GM12878 (cell line): Measurements from ENCODE around the gene CSNK1G1. TPM values are rescaled to one million over a fixed set of nuclear protein-coding genes. Genes with fewer than 3 reads are reported as not detected.

ENCODE experiments used
- BCLAF1 ChIP-seq: fragments of 450-650 bp; IDR thresholded peaks from 2 replicates; pipeline ENCODE4 v1.6.1; 2017; ENCODE audit warnings: antibody characterized with exemption, mild to moderate bottlenecking, moderate library complexity
- CHD2 ChIP-seq: IDR thresholded peaks from 2 replicates; pipeline ENCODE4 v1.6.1; 2011; ENCODE audit warnings: low read depth, low read length, improper control_type of control experiment, borderline replicate concordance
- IRF5 ChIP-seq: fragments of 450-650 bp; IDR thresholded peaks from 2 replicates; pipeline ENCODE4 v1.6.1; 2017; ENCODE audit warnings: borderline replicate concordance
- JUND ChIP-seq: IDR thresholded peaks from 2 replicates; pipeline ENCODE4 v1.6.1; 2012; ENCODE audit warnings: low read depth, mild to moderate bottlenecking, low read length, improper control_type of control experiment, moderate library complexity
- MEF2A ChIP-seq: IDR thresholded peaks from 2 replicates; pipeline ENCODE4 v1.6.1; 2011; ENCODE audit warnings: low read depth, mild to moderate bottlenecking, low read length, moderate library complexity; ENCODE audit not compliant: insufficient read depth
- MXI1 ChIP-seq: fragments of 150-350 bp; IDR thresholded peaks from 2 replicates; pipeline ENCODE4 v1.6.1; 2011; ENCODE audit warnings: low read depth, mild to moderate bottlenecking, inconsistent platforms, low read length, improper control_type of control experiment
- PAX8 ChIP-seq: fragments of 450-650 bp; IDR thresholded peaks from 2 replicates; pipeline ENCODE4 v1.6.1; 2017; ENCODE audit warnings: mild to moderate bottlenecking, moderate library complexity
- RAD21 ChIP-seq: IDR thresholded peaks from 2 replicates; pipeline ENCODE4 v1.6.1; 2011; ENCODE audit warnings: mild to moderate bottlenecking, low read depth, low read length, moderate library complexity; ENCODE audit not compliant: insufficient read depth
- STAT3 ChIP-seq: IDR thresholded peaks from 2 replicates; pipeline ENCODE4 v1.6.1; 2011; ENCODE audit warnings: low read depth, low read length, improper control_type of control experiment
- TCF3 ChIP-seq: IDR thresholded peaks from 2 replicates; pipeline ENCODE4 v1.6.1; 2012; ENCODE audit warnings: low read depth, mild to moderate bottlenecking, low read length, borderline replicate concordance; ENCODE audit not compliant: insufficient read depth
- YBX1 ChIP-seq: fragments of 450-650 bp; IDR thresholded peaks from 2 replicates; pipeline ENCODE4 v1.6.1; 2016; ENCODE audit warnings: antibody characterized with exemption
- ZBTB33 ChIP-seq: fragments of 450-650 bp; IDR thresholded peaks from 2 replicates; pipeline ENCODE4 v1.6.1; 2017; ENCODE audit warnings: mild to moderate bottlenecking
- ZBTB4 ChIP-seq: fragments of 450-650 bp; formaldehyde crosslinking; IDR thresholded peaks from 2 replicates; pipeline ENCODE4 v1.4.0; 2022; ENCODE audit warnings: mild to moderate bottlenecking, moderate library complexity
- ZNF274 ChIP-seq: IDR thresholded peaks from one replicate; pipeline ENCODE4 v1.8.0; 2011; ENCODE audit not compliant: insufficient read length, insufficient read depth
- ZZZ3 ChIP-seq: IDR thresholded peaks from 2 replicates; pipeline ENCODE4 v1.6.1; 2011; ENCODE audit warnings: low read depth; ENCODE audit not compliant: control insufficient read depth, insufficient read length
- polyA plus RNA-seq, 11 experiments: library from polyadenylated mRNA; depleted of rRNA in 4 of 11; unstranded in 6 of 11; stranded (reverse) in 5 of 11; fragments of >200 nt; fragmentation: Nextera tagmentation in 4 of 11; fragmentation: Illumina TruSeq in 1 of 11; extraction: Ambion mirVana in 4 of 11; extraction: Trizol in 1 of 11; gene quantifications; 1 replicate in 1 of 11; 2 replicates in 10 of 11; pipeline versions ENCODE4 v1.2.1 to v1.2.3, GENCODE V29; 2011 to 2016; ENCODE audit warnings: inconsistent platforms in 2 of 11, missing spikeins in 2 of 11, low read depth in 1 of 11
- total RNA-seq, 4 experiments: library from RNA; depleted of rRNA in 3 of 4; stranded (reverse); fragments of >200 nt in 3 of 4; fragmentation: Illumina TruSeq in 1 of 4; extraction: Trizol in 1 of 4; gene quantifications; 2 replicates each; pipeline versions ENCODE4 v1.2.1 to v1.2.3, GENCODE V29; 2013 to 2021
- TF ChIP-seq, protein P1 (sequence below): IDR thresholded peaks from 2 replicates; pipeline ENCODE4 v1.6.1; 2012; ENCODE audit warnings: low read depth, low read length, improper control_type of control experiment

The CSNK1G1 gene
- total and polyA plus RNA-seq, 10 of the 15 experiments (the other 5 are each of a cell fraction or from before 2014, with no cell fraction given): 6.1 to 23.4 (median 15.3) TPM

- TF ChIP-seq, protein P1, sequence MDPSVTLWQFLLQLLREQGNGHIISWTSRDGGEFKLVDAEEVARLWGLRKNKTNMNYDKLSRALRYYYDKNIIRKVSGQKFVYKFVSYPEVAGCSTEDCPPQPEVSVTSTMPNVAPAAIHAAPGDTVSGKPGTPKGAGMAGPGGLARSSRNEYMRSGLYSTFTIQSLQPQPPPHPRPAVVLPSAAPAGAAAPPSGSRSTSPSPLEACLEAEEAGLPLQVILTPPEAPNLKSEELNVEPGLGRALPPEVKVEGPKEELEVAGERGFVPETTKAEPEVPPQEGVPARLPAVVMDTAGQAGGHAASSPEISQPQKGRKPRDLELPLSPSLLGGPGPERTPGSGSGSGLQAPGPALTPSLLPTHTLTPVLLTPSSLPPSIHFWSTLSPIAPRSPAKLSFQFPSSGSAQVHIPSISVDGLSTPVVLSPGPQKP: no peak
- TF ChIP-seq ZNF274 (no peak), PAX8 (no peak), MEF2A (no peak), MXI1 (no peak), ZBTB33 (no peak), STAT3 (no peak), YBX1 (no peak), BCLAF1 (no peak), ZZZ3 (no peak), IRF5 (no peak), ZBTB4 (CRISPR knock-in tag) (no peak), RAD21 (no peak), CHD2 (peak; percentile 95), TCF3 (no peak), JUND (no peak)
These were observed 25.2 kb upstream of the CSNK1G1 start, which contains the start of gene PCLAF (continued) for GRCh38 chr15:64381000-64381751.
